GM19455 (cell line): Measurements from ENCODE around the gene CAPZA2.

ENCODE experiments used
- ATAC-seq: cut with Tn5 transposase; IDR thresholded peaks from one replicate; pipeline ENCODE4 v1.9.1; 2021; ENCODE audit not compliant: unreplicated experiment

CAPZA2 gene

GRCh38 chr7:116861717-116862116, 670 bp upstream of the CAPZA2 start:
- no peak for ATAC-seq

DNA sequence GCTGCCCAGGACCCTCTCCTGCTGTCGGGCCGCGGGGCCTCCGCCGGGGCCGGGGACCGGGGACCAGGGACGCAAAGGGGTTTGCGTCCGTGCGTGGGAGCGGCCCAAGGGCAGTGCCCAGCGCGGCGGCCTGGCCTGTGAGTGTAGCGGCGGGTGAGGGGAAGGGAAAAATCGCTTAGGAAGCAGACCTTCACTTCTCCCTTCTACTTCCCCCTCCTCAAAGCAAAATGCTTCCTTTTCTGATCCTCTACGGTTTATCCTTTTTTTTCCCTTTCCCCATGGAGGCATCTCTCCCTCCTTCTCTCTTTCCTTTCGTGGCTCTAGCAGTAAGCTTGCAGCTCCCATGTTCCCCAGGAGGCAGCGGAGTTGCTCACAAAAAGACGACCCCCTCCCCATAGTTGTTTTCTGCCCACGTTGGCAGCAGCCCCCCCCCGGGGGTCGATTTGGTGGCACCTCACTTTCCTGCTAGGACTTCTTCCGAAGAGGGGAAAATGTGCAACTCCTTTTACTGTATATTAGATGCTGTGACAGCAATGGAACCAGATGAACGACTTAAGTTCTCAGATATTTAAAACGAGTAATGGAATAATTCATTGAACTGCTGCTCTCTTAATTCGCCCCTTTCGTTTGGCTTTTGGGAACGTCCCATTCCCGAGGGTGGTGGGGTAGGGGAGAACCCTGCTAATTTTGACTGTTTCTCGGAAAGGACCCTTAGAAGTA, 724 bp downstream of the CAPZA2 start:
- ATAC-seq = peak; percentile 37

DNA sequence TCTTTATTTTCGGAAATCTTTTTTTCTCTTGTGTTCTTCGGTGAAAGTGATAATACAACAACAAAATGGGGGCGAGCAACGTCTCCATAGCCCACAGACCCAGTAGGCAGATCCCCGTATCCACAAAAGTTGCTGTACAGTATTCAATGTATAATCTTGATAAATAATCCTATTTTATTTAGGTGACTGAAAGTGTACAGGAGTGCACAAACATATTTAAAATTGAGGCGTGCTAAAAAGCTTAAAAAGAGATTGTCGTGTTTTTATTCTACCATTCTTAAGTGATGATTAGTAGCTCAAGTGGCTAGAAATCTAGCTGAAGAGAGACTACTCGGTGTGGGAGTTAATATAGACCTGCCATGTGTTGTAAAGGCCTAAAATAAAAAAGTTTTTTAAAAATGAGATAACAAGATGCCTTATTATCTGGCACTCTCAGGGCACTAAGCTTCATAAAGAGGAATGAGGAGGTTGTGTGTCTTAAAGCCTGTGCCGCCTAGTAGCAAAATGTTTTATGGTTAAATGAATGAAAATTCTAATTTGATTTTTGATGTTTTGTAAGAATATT, 1.6 kb downstream of the CAPZA2 start:
- ATAC-seq = no peak

- no peak for ATAC-seq
Observed at GRCh38 chr7:116871061-116871700, 8.8 kb downstream of the CAPZA2 start.

DNA sequence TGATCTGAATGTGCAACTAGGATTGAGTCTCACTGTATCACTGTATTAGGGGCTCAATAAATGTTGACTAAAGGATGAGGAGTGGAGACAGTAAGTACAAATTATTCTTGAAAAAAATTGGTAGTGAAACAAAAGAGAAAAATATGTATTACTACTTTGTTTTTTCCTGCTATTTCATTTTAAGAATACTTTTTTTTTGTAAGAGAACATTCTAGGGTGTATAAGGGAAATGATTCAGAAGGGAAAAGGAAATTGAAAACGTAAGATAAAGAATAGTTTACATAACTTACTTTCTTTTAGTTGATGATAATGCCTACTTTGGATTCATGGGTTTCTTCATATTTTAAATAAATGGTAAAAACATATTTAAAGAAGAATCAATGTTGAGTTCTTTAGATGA, 9.6 kb downstream of the CAPZA2 start:
- no peak for ATAC-seq

DNA sequence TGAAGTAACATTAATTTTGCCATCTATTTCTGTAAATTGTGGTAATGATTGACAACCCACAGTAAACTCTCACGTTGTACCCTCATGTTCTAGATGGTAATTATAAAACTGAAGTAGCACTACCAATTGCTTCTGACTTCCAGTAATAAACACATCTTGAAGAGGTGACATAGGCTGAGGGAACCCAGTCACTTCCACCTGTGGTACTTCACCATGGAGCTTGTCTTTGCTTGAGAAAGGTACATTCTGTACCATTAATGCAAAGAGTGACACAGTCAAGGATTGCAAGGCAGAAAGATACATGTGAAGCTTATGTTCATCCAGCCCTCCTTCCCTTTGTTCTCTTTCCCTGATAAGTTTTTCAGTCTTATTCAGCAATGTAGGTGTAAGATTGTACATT, 11.2 kb downstream of the CAPZA2 start:
- ATAC-seq = no peak

DNA sequence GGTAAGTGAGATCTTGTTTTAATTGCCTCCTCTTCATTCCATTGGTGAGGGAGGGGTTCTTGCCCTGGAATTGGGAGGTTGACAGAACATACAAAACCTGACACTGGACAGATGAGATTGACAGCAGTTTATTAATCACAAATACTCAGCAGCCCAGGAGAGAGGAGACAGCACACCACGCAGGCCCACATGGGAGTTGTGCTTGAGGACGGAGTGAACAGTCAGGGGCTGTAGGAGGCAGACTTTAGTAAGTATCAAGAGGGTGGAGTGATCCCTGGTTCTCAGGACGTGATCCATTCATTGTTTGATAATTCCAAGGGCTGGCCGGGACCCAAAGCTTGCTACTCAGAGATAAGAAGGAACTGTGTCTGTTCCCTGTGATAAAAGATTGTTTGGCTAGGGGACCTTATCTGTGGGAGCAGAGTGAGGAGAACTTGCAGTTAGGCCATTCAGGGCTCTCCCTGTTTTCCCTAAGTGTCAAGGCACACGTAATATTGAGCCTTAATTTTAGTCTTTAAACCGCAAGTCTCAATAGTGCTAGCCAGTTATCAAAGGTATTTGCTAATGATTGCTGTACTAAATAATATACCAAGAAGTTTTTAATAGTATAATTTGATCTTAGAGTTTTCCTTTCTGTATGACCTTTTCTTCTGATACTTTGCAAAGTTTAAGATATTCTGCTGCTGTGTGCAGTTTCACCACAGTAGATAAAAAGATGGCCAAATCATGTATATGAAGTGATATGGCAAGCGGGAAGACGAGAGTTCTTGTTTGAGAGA, 14.5 kb downstream of the CAPZA2 start:
- no peak for ATAC-seq

DNA sequence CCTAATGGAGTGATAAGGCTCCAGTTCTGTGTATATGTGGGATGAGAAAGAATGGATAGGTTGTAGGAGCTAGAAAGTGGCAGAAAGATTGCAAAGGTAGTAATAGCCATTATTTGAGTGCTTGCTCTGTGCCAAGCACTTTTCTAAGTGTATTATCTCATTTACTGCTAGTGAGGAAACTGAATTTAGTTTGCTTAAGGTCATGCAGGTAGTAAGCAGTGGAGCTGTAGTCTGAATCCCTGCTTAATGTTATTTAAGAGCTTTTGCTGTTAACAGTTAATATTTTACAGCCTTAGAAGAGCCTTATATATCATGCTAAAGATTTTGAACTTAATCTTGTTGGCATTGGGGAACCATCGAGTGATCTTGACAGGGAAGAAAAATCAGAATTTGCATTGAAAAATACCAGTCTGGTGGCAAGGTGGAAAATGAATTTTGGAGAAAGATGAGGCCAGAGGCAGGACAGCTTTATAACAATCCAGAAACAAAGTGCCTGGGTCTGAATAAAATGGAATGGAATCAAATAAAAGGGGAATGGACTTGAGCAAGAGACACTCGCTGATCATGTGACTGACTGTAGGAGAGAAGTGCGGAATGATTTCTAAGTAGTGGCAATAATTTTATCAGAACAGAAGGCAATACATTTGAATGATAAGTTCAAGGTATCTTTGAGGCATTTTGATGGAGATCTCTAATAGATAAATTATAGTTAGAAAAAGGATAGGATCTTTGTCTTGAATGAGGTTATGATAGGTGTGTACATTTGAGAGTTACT, 15.2 kb downstream of the CAPZA2 start:
- ATAC-seq = no peak

DNA sequence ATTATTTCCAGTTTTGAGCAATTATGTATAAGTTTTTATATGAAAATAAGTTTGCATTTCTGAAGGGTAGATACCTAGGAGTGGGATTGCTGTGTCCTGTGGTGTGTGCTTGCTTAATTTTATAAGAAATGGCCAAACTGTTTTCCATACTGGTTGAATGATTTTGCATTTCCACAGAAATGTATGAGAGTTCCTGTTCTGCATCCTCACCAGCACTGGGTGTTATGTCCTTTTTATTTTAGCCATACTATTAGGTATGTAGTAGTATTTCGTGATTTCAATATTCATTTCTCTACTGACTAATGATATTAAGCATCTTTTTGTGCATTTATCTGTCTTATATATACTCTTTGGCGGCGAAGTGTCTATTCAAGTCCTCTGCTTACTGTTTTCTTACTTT, 22.3 kb downstream of the CAPZA2 start:
- no peak for ATAC-seq

DNA sequence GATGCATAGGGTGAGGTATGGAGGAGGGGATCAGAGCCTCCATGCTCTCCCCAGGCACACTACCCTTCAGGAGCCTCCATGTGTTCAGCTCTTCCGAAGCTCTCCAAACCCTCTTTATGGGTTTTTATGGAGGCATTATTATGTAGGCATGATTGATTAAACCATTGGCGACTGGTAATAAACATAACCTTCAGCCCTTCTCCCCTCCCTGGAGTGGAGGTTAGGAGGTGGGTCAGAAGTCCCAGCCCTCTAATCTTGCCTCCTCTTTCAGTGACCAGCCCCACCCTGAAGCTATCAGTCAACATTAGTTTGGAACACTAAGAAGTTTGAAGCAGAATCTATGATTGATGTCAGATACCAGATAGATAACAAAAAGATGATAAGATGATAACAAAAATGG, 23.3 kb downstream of the CAPZA2 start:
- no peak for ATAC-seq

DNA sequence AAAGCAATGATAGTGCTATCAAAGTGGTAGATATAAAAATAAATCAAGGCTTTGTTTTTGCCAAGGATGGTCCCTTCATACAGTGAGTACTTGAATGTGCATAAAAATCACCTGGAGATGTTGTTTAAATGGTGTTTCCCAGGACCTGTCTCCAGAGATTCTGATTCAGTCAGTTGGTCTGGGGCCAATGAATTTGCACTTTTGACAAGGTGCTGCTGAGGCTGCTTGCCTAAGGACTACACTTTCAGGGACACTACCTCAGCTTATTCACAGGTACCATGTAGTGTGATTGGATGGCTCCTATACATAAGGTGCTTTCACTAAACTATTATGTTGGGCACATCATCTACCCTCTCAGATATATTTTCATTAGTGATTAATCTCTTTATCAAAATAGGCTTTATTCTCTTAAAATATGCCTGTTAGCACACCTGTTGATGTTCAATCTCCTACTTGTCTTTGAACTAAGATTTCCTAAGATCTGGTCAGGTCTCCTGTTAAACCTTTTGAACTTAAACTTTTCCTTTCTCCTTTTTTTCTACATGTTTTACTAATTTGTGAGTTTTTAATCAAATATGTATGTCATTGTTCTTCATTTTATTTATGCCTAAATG, 24.3 kb downstream of the CAPZA2 start:
- no peak for ATAC-seq

- no peak for ATAC-seq
Observed at GRCh38 chr7:116888895-116889294, 26.5 kb downstream of the CAPZA2 start.

GRCh38 chr7:116895849-116896248, 33.5 kb downstream of the CAPZA2 start:
- no peak for ATAC-seq

- ATAC-seq = no peak
Observed at GRCh38 chr7:116897661-116898060, 35.3 kb downstream of the CAPZA2 start.

- ATAC-seq = no peak
Observed at GRCh38 chr7:116899308-116899707, 36.9 kb downstream of the CAPZA2 start.

DNA sequence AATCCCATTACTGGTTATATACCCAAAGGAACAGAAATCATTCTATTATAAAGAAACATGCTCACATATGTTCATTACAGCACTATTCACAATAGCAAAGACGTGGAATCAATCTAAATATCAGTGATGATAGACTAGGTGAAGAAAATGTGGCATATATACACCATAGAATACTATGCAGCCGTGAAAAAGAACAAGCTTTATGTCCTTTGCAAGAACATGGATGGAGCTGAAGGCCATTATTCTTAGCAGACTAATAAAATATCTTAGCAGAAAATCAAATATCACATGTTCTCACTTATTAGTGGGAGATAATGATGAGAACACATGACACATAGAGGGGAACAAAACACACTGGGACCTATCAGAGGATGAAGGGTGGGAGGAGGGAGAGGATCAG, 38.8 kb downstream of the CAPZA2 start:
- ATAC-seq = no peak

DNA sequence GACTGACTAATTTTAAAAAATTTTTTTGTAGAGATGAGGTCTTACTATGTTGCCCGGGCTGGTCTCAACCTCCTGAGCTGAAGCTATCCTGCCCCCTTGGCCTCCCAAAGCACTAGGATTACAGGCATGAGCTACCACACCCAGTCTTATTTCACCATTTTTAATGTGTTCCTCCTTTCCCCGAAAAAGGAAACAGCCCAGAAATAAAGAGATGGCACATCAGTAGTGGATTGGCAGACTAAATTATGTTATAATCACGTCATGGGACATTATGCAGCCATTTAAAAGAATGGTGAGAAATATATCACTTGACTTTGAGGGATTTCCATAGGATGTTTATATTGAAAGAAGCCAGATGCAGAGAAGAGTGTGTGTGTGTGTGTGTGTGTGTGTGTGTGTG, 40.5 kb downstream of the CAPZA2 start:
- no peak for ATAC-seq

DNA sequence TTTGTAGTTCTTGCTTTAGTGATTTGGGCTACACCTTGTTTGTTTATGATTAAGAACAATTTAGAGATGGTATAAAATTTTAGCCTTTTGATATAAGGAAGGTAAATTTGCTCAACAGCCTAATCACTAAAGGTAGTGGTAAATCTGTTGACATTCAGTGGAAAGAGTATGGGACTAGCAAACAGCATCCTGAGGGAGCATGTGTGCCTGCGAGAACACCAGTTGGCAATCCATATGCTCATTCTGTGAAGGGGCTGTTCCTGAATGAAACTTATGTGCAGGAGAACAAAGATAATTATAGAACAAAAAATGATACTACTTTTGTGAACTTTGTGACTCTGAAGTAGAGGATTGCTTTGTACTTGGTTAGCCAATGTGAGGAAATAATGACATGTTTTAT, 44.0 kb downstream of the CAPZA2 start:
- ATAC-seq = no peak

- no peak for ATAC-seq
Observed at GRCh38 chr7:116910383-116910782, 48.0 kb downstream of the CAPZA2 start.

DNA sequence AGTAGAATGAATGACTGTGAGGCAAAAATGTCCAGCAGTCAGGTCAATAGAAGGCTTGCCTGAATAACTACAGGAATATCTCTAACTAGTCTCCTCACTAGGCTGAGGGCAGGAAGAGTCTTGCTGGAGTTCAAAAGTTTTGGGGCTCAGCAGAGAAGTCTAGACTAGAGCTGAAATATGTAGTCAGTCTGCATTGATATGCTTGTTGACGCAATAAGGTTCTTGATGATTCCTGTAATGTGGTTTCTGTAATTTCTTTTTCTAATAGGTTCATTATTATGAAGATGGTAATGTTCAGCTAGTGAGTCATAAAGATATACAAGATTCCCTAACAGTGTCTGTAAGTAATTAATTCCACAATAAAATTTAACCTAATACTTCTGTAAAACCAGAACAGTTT, 49.4 kb downstream of the CAPZA2 start:
- ATAC-seq = no peak
